Endothelial cell of umbilical vein (primary cell): ENCODE measurements around the gene NUMA1. TPM values are rescaled to one million over a fixed set of nuclear protein-coding genes. Genes with fewer than 3 reads are reported as not detected.

Experiments used
- BruUV-seq: library from RNA; stranded (reverse); fragments of 400-500 nt; replicated peaks from 2 replicates; lab custom pipeline; 2021; lab: Mats Ljungman, UMichigan
- CTCF ChIA-PET: fragments of 300-600, 350-600 bp; sonication (Branson Sonifier 250); formaldehyde crosslinking; loops from one replicate; lab custom pipeline; 2021; ENCODE audit warnings: antibody characterized with exemption, inconsistent platforms; lab: Charles Lee
- POLR2A ChIA-PET: fragments of 300-600, 350-600 bp; sonication (Branson Sonifier 250); formaldehyde crosslinking; loops from one replicate; lab custom pipeline; 2021; ENCODE audit warnings: antibody characterized with exemption, inconsistent platforms; lab: Charles Lee
- DNase-seq: peaks from one replicate; pipeline ENCODE4 v3.0.0-alpha.2; 2011; ENCODE audit warnings: low read depth, low spot score
- FAIRE-seq: peaks from 2 replicates; lab custom pipeline; 2011; peaks lifted over from hg19 to GRCh38; lab: Jason Lieb, UNC
- H2AFZ ChIP-seq: 2 replicates; pipeline ENCODE4 v1.6.0; 2012; ENCODE audit warnings: low read depth, low read length, control low read depth, inconsistent platforms
- H3K27ac ChIP-seq: 2 replicates; pipeline ENCODE4 v1.5.1; 2011; ENCODE audit warnings: low read depth, mild to moderate bottlenecking, control low read depth, low read length, moderate library complexity; ENCODE audit not compliant: insufficient read depth
- H3K27me3 ChIP-seq, 2 experiments: 2 replicates each; pipeline versions ENCODE4 v1.6.0 to v1.6.1; 2011; ENCODE audit warnings: low read length in 2 of 2, mixed read lengths in 1 of 2; ENCODE audit not compliant: control insufficient read depth in 2 of 2, insufficient read depth in 2 of 2
- H3K36me3 ChIP-seq, 2 experiments: 2 replicates in 1 of 2; 3 replicates in 1 of 2; pipeline ENCODE4 v1.5.1; 2011; ENCODE audit warnings: low read length in 2 of 2, mild to moderate bottlenecking in 1 of 2, moderate library complexity in 1 of 2; ENCODE audit not compliant: control insufficient read depth in 2 of 2, insufficient read depth in 2 of 2; ENCODE audit errors: extremely low read depth in 1 of 2
- H3K4me1 ChIP-seq: 3 replicates; pipeline ENCODE4 v1.5.1; 2011; ENCODE audit warnings: mild to moderate bottlenecking, low read length; ENCODE audit not compliant: control insufficient read depth, insufficient read depth; ENCODE audit errors: extremely low read depth
- H3K4me2 ChIP-seq: 2 replicates; pipeline ENCODE4 v1.6.1; 2011; ENCODE audit warnings: low read length, control low read depth, mixed read lengths; ENCODE audit not compliant: insufficient read depth
- H3K4me3 ChIP-seq, 3 experiments: fragments of 200-600 bp in 1 of 3; sonication (generic), shearing (Covaris generic) in 1 of 3; replicated peaks in 1 of 3; 2 replicates each; pipeline ENCODE4 v1.5.1; 2011 to 2016; ENCODE audit warnings: control low read depth in 3 of 3, low read length in 3 of 3, mild to moderate bottlenecking in 2 of 3, inconsistent platforms in 1 of 3, low read depth in 1 of 3, moderate library complexity in 1 of 3; ENCODE audit not compliant: insufficient read depth in 1 of 3
- H3K79me2 ChIP-seq: 2 replicates; pipeline ENCODE4 v1.6.0; 2012; ENCODE audit warnings: low read length, inconsistent platforms; ENCODE audit not compliant: control insufficient read depth, insufficient read depth
- H3K9ac ChIP-seq: replicated peaks from 2 replicates; pipeline ENCODE3; 2011; ENCODE audit warnings: low read length, control low read depth; ENCODE audit not compliant: insufficient read depth; ENCODE audit errors: extremely low read depth
- H3K9me1 ChIP-seq: replicated peaks from 3 replicates; pipeline ENCODE4 v1.6.0; 2011; ENCODE audit warnings: mild to moderate bottlenecking, low read length; ENCODE audit not compliant: control insufficient read depth, insufficient read depth; ENCODE audit errors: extremely low read depth
- H3K9me3 ChIP-seq: replicated peaks from 2 replicates; pipeline ENCODE4 v1.5.1; 2012; ENCODE audit warnings: low read length, inconsistent platforms; ENCODE audit not compliant: control insufficient read depth, insufficient read depth
- H4K20me1 ChIP-seq: replicated peaks from 2 replicates; pipeline ENCODE3; 2011; ENCODE audit warnings: mild to moderate bottlenecking, low read length; ENCODE audit not compliant: control insufficient read depth, insufficient read depth; ENCODE audit errors: extremely low read depth
- EZH2 ChIP-seq: IDR thresholded peaks from 2 replicates; pipeline ENCODE4 v1.6.1; 2012; ENCODE audit warnings: borderline replicate concordance, low read depth, mild to moderate bottlenecking, moderate library complexity, low read length, inconsistent platforms; ENCODE audit not compliant: severe bottlenecking
- FOS ChIP-seq: IDR thresholded peaks from 2 replicates; pipeline ENCODE4 v1.6.1; 2011; ENCODE audit warnings: mild to moderate bottlenecking, low read length, moderate library complexity, borderline replicate concordance; ENCODE audit not compliant: insufficient read depth
- JUN ChIP-seq: IDR thresholded peaks from 2 replicates; pipeline ENCODE4 v1.6.1; 2011; ENCODE audit warnings: borderline replicate concordance, low read depth; ENCODE audit not compliant: insufficient read length, insufficient read depth
- MYC ChIP-seq: IDR thresholded peaks from one replicate; pipeline ENCODE4 v1.6.1; 2011; ENCODE audit warnings: mild to moderate bottlenecking, low read depth, low read length
- POLR2A ChIP-seq: IDR thresholded peaks from 2 replicates; pipeline ENCODE4 v1.6.1; 2012; ENCODE audit warnings: low read depth, mild to moderate bottlenecking, control low read depth, low read length
- POLR2AphosphoS5 ChIP-seq: IDR thresholded peaks from 2 replicates; pipeline ENCODE4 v1.6.1; 2012; ENCODE audit warnings: low read depth, mild to moderate bottlenecking, control low read depth, low read length, moderate library complexity; ENCODE audit not compliant: insufficient read depth
- dilution Hi-C: fragments of 300-500 bp; cut with MboI; formaldehyde crosslinking; loops from one replicate; pipeline ENCODE4 v1.15.0; 2019; ENCODE audit warnings: low sequenced_read_pairs; ENCODE audit not compliant: extremely low pct_ligation_motif_present
- intact Hi-C: fragments of 100-400 bp; cut with micrococcal nuclease; formaldehyde crosslinking; loops from one replicate; pipeline ENCODE4 v1.10.0; 2022
- polyA plus RNA-seq, 4 experiments: library from polyadenylated mRNA; depleted of rRNA in 3 of 4; stranded (reverse) in 3 of 4; unstranded in 1 of 4; fragments of >200 nt; gene quantifications; 2 replicates each; pipeline versions ENCODE4 v1.2.1 to v1.2.3, GENCODE V29; 2011 to 2012; ENCODE audit warnings: missing spikeins in 1 of 4
- total RNA-seq: library from RNA; stranded (reverse); gene quantifications from 2 replicates; pipeline ENCODE4 v1.2.3, GENCODE V29; 2021
- TF ChIP-seq, protein P1 (sequence below), 2 donors: IDR thresholded peaks; 1 replicate in 1 of 2; 2 replicates in 1 of 2; pipeline ENCODE4 v1.5.1; 2011; ENCODE audit warnings: low read length in 2 of 2, mild to moderate bottlenecking in 2 of 2, moderate library complexity in 2 of 2, control low read depth in 1 of 2, inconsistent platforms in 1 of 2, low read depth in 1 of 2; ENCODE audit not compliant: insufficient read depth in 1 of 2; ENCODE audit errors: extremely low read depth in 1 of 2
- TF ChIP-seq, protein P2 (sequence below): IDR thresholded peaks from 2 replicates; pipeline ENCODE4 v1.6.1; 2011; ENCODE audit not compliant: insufficient read depth, insufficient read length

The NUMA1 gene
- total and polyA plus RNA-seq, 2 donors (not counting 3 experiments of a cell fraction or from before 2014, with no cell fraction given) = 120 to 164 TPM

DNA sequence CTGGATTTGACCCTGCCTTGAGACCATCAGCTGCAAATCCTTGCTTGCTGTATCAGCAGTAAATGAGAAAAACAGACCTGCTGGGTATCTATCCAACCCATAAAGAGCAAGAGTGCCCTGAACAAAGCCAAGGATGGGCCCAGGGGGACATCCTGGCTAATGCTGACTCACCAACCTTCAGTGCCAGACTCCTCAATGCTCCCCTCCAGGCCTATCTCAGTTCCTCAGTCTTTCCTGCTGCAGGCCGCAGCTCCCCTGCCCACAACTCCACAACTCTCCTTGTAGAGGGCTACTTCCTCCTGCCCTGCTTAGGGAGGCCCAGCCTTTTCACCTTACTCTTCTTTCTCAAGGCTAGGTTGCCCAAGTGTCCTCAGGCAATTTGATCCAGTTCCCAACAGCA is 20.1 kb upstream of the NUMA1 start:
- POLR2A ChIA-PET = interaction anchor here (1.2 kb wide), 1 partner anchor 12 kb away, joined by 3 read pairs; the partner anchor contains the start of gene ANAPC15
- FAIRE-seq = no peak
- H2AFZ ChIP-seq = no peak overlapping the region
- DNase-seq = peak; percentile 44
- peaks cover 29% of the 10 kb centered on the region for H3K79me2 ChIP-seq
- no peaks in the 10 kb centered on the region for H3K9me1 ChIP-seq
- no peaks in the 10 kb centered on the region for H4K20me1 ChIP-seq
- H3K36me3 ChIP-seq = peaks cover 11 to 19% of the 10 kb centered on the region in 2 experiments
- dilution Hi-C loops (no loop called here), intact Hi-C loops (no loop called here)
- H3K4me1 ChIP-seq = peaks cover 26% of the 10 kb centered on the region
- H3K27ac ChIP-seq = no peak overlapping the region
- no peak overlapping the region for H3K4me3 ChIP-seq
- TF ChIP-seq, protein P1, sequence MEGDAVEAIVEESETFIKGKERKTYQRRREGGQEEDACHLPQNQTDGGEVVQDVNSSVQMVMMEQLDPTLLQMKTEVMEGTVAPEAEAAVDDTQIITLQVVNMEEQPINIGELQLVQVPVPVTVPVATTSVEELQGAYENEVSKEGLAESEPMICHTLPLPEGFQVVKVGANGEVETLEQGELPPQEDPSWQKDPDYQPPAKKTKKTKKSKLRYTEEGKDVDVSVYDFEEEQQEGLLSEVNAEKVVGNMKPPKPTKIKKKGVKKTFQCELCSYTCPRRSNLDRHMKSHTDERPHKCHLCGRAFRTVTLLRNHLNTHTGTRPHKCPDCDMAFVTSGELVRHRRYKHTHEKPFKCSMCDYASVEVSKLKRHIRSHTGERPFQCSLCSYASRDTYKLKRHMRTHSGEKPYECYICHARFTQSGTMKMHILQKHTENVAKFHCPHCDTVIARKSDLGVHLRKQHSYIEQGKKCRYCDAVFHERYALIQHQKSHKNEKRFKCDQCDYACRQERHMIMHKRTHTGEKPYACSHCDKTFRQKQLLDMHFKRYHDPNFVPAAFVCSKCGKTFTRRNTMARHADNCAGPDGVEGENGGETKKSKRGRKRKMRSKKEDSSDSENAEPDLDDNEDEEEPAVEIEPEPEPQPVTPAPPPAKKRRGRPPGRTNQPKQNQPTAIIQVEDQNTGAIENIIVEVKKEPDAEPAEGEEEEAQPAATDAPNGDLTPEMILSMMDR (IDR thresholded peaks at IDR 0.05; ENCODE audit: extremely low read depth in 1 of 2, insufficient read depth in 1 of 2, low read depth in 1 of 2, low read length in 2 of 2) = no peak
- TF ChIP-seq JUN (no peak), FOS (no peak), POLR2AphosphoS5 (no peak), EZH2 (no peak), MYC (no peak), POLR2A (no peak)
- TF ChIP-seq, protein P2, sequence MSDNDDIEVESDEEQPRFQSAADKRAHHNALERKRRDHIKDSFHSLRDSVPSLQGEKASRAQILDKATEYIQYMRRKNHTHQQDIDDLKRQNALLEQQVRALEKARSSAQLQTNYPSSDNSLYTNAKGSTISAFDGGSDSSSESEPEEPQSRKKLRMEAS = no peak
- no peaks in the 10 kb centered on the region for H3K27me3 ChIP-seq
- peak overlapping the region; percentile 14 for H3K4me2 ChIP-seq
- CTCF ChIA-PET = interaction anchor here (0.7 to 3.4 kb wide), 9 partner anchors 8 to 330 kb away, joined by 3 to 35 read pairs (median 5); partner anchors contain the start of gene ANAPC15
- no peak overlapping the region for H3K9ac ChIP-seq
- BruUV-seq = no TSS peak
- H3K9me3 ChIP-seq = no peaks in the 10 kb centered on the region
